CD14-positive monocyte (primary cell): Measurements from ENCODE around the gene HBQ1. TPM values are rescaled to one million over a fixed set of nuclear protein-coding genes. Genes with fewer than 3 reads are reported as not detected.
"Not testable (repeated sequence)": the region's sequence is repeated elsewhere in the genome, so short reads cannot be mapped to it uniquely, and the experiment has no call there.

ENCODE experiments used
- DNase-seq, 3 donors: peaks; one replicate each; pipeline ENCODE4 v3.0.0-alpha.2; 2011 to 2022
- H2AFZ ChIP-seq: 2 replicates; pipeline ENCODE4 v1.6.0; 2012; ENCODE audit warnings: mild to moderate bottlenecking, low read depth, low read length, inconsistent platforms; ENCODE audit not compliant: insufficient read depth, poor library complexity, severe bottlenecking
- H3K27ac ChIP-seq, 2 donors: 1 replicate in 1 of 2; 2 replicates in 1 of 2; pipeline ENCODE4 v1.5.1; 2012 to 2013; ENCODE audit warnings: low read length in 2 of 2, control low read depth in 1 of 2, inconsistent platforms in 1 of 2, low read depth in 1 of 2, mild to moderate bottlenecking in 1 of 2
- H3K27me3 ChIP-seq, 2 donors: one replicate each; pipeline versions ENCODE4 v1.6.0 to v1.6.1; 2011 to 2013; ENCODE audit warnings: low read length in 2 of 2; ENCODE audit not compliant: control insufficient read depth in 2 of 2, insufficient read depth in 2 of 2
- H3K36me3 ChIP-seq, 2 donors: replicated peaks in 1 of 2; 1 replicate in 1 of 2; 2 replicates in 1 of 2; pipeline versions ENCODE4 v1.5.1 to v1.6.1; 2012 to 2013; ENCODE audit warnings: low read length in 2 of 2, control low read depth in 1 of 2, inconsistent platforms in 1 of 2, mild to moderate bottlenecking in 1 of 2; ENCODE audit not compliant: insufficient read depth in 2 of 2, control insufficient read depth in 1 of 2
- H3K4me1 ChIP-seq, 2 donors: 1 replicate in 1 of 2; 2 replicates in 1 of 2; pipeline versions ENCODE4 v1.5.1 to v1.6.1; 2012 to 2013; ENCODE audit warnings: low read length in 2 of 2, control low read depth in 1 of 2, inconsistent platforms in 1 of 2, mild to moderate bottlenecking in 1 of 2, moderate library complexity in 1 of 2; ENCODE audit not compliant: insufficient read depth in 2 of 2, control insufficient read depth in 1 of 2
- H3K4me2 ChIP-seq: replicated peaks from 2 replicates; pipeline ENCODE3; 2012; ENCODE audit warnings: low read length, moderate library complexity, mild to moderate bottlenecking; ENCODE audit not compliant: poor library complexity, severe bottlenecking; ENCODE audit errors: extremely low read depth
- H3K4me3 ChIP-seq, 3 experiments: fragments of 200-600 bp in 1 of 3; sonication (generic) in 1 of 3; replicated peaks in 1 of 3; 1 replicate in 2 of 3; 2 replicates in 1 of 3; pipeline ENCODE4 v1.5.1; 2011 to 2013; ENCODE audit warnings: low read length in 3 of 3, mild to moderate bottlenecking in 3 of 3, control low read depth in 2 of 3, low read depth in 2 of 3, inconsistent platforms in 1 of 3, moderate library complexity in 1 of 3
- H3K79me2 ChIP-seq: 2 replicates; pipeline ENCODE4 v1.6.0; 2012; ENCODE audit warnings: mild to moderate bottlenecking, control low read depth, inconsistent platforms, low read length, moderate library complexity; ENCODE audit not compliant: insufficient read depth
- H3K9ac ChIP-seq: 2 replicates; pipeline ENCODE4 v1.6.0; 2017; ENCODE audit warnings: low read length, mild to moderate bottlenecking; ENCODE audit not compliant: insufficient read depth, poor library complexity, severe bottlenecking
- H3K9me3 ChIP-seq, 2 donors: replicated peaks in 1 of 2; 1 replicate in 1 of 2; 2 replicates in 1 of 2; pipeline versions ENCODE4 v1.5.1 to v1.6.1; 2012 to 2013; ENCODE audit warnings: low read length in 2 of 2, control low read depth in 1 of 2; ENCODE audit not compliant: control insufficient read depth in 1 of 2, insufficient read depth in 1 of 2
- H4K20me1 ChIP-seq: 2 replicates; pipeline ENCODE4 v1.6.0; 2012; ENCODE audit warnings: mild to moderate bottlenecking, low read length, control low read depth, moderate library complexity; ENCODE audit not compliant: insufficient read depth
- H3K27ac Mint-ChIP-seq, 7 donors: one replicate each; pipeline ENCODE4 v1.8.0; 2020; ENCODE audit warnings: mild to moderate bottlenecking in 7 of 7, mixed read lengths in 7 of 7, moderate library complexity in 6 of 7, inconsistent platforms in 2 of 7
- H3K27me3 Mint-ChIP-seq, 3 donors: one replicate each; pipeline ENCODE4 v1.8.0; 2021 to 2022; ENCODE audit warnings: low read depth in 3 of 3, mild to moderate bottlenecking in 3 of 3, mixed read lengths in 3 of 3, moderate library complexity in 3 of 3, inconsistent platforms in 1 of 3
- H3K36me3 Mint-ChIP-seq, 2 donors: one replicate each; pipeline ENCODE4 v1.8.0; 2020; ENCODE audit warnings: mixed read lengths in 2 of 2, inconsistent platforms in 1 of 2, mild to moderate bottlenecking in 1 of 2
- H3K4me1 Mint-ChIP-seq: one replicate; pipeline ENCODE4 v1.8.0; 2020; ENCODE audit warnings: mild to moderate bottlenecking, mixed read lengths
- H3K4me3 Mint-ChIP-seq, 2 donors: one replicate each; pipeline ENCODE4 v1.8.0; 2020; ENCODE audit warnings: mild to moderate bottlenecking in 2 of 2, mixed read lengths in 2 of 2, moderate library complexity in 1 of 2
- H3K9me3 Mint-ChIP-seq, 7 donors: one replicate each; pipeline ENCODE4 v1.8.0; 2020 to 2022; ENCODE audit warnings: mixed read lengths in 7 of 7, mild to moderate bottlenecking in 6 of 7, moderate library complexity in 6 of 7, inconsistent platforms in 2 of 7
- WGBS: methylation state at CpG from one replicate; pipeline ENCODE4 v1.1.5; 2013; ENCODE audit warnings: missing lambda C conversion rate; ENCODE audit not compliant: insufficient coverage; 5-methylcytosine and 5-hydroxymethylcytosine counted together
- intact Hi-C, 2 donors: fragments of 100-400 bp; cut with micrococcal nuclease; formaldehyde crosslinking; loops; one replicate each; pipeline versions ENCODE4 v1.15.0 to v1.15.1; 2023
- polyA plus RNA-seq, 3 donors: library from polyadenylated mRNA; depleted of rRNA in 1 of 3; unstranded in 2 of 3; stranded (reverse) in 1 of 3; fragments of 300-500 nt in 2 of 3; fragments of >200 nt in 1 of 3; fragmentation: Illumina TruSeq in 2 of 3; gene quantifications; 1 replicate in 2 of 3; 2 replicates in 1 of 3; pipeline ENCODE4 v1.2.3, GENCODE V29; 2012 to 2021
- TF ChIP-seq, protein P1 (sequence below): fragments of 200-600 bp; IDR thresholded peaks from one replicate; pipeline ENCODE4 v1.8.0; 2022; ENCODE audit warnings: antibody characterized with exemption, mild to moderate bottlenecking

HBQ1 gene
- polyA plus RNA-seq, 3 donors: not detected

DNA sequence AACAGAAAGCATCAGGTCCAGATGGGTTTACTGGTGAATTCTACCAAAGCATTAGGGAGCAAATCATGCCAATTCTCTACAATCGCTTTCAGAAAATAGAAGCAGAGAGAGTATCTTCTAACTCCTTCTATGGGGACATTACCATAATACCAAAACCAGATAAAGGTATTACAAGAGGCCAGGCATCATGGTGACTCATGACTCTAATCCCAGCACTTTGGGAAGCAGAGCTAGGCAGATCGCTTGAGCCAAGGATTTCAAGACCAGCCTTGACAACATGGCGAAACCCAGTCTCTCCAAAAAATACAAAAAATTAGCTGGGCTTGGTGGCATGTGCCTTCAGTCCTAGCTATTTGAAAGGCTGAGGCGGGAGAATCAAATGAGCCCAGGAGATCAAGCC is 23.0 kb downstream of the HBQ1 start:
- H3K9me3 Mint-ChIP-seq: no peaks in the 10 kb centered on the region
- Histone ChIP-seq H3K9me3 (no peaks in the 10 kb centered on the region), H3K27ac (no peak overlapping the region), H3K27me3 (no peaks in the 10 kb centered on the region), H3K79me2 (no peaks in the 10 kb centered on the region), H3K4me3 (no peak overlapping the region), H3K4me1 (no peaks in the 10 kb centered on the region), H4K20me1 (peaks cover under 1% of the 10 kb centered on the region), H3K36me3 (peaks cover 84 to 87% of the 10 kb centered on the region in 2 donors), H3K4me2 (no peak overlapping the region), H3K9ac (no peak overlapping the region), H2AFZ (no peak overlapping the region)
- H3K36me3 Mint-ChIP-seq: peaks cover 79 to 98% of the 10 kb centered on the region in 2 donors
- no peak for DNase-seq
- no peaks in the 10 kb centered on the region for H3K4me1 Mint-ChIP-seq
- H3K27ac Mint-ChIP-seq: no peak overlapping the region
- TF ChIP-seq, protein P1, sequence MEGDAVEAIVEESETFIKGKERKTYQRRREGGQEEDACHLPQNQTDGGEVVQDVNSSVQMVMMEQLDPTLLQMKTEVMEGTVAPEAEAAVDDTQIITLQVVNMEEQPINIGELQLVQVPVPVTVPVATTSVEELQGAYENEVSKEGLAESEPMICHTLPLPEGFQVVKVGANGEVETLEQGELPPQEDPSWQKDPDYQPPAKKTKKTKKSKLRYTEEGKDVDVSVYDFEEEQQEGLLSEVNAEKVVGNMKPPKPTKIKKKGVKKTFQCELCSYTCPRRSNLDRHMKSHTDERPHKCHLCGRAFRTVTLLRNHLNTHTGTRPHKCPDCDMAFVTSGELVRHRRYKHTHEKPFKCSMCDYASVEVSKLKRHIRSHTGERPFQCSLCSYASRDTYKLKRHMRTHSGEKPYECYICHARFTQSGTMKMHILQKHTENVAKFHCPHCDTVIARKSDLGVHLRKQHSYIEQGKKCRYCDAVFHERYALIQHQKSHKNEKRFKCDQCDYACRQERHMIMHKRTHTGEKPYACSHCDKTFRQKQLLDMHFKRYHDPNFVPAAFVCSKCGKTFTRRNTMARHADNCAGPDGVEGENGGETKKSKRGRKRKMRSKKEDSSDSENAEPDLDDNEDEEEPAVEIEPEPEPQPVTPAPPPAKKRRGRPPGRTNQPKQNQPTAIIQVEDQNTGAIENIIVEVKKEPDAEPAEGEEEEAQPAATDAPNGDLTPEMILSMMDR: no peak
- intact Hi-C loops: loop anchor here in 1 of 2 donors (5.0 kb wide), 1 partner anchor 84 kb away; no protein-coding TSS in a partner anchor
- WGBS: no CpG with 5 or more reads among the region's 4 CpGs
- no peak overlapping the region for H3K4me3 Mint-ChIP-seq
- no peaks in the 10 kb centered on the region for H3K27me3 Mint-ChIP-seq

DNA sequence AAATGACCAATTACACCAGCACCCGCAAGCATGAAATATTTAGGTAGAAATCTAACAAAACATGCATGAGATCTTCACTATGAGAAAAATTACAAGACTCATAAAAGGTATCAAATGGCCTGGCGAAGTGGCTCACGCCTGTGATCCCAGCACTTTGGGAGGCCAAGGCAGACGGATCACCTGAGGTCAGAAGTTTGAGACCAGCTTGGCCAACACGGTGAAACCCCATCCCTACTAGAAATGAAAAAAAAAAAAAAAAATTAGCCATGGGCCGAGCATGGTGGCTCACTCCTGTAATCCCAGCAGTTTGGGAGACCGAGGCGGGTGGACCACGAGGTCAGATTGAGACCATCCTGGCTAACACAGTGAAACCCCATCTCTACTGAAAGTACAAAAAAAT is 23.8 kb downstream of the HBQ1 start:
- not testable (repeated sequence) for H3K4me2 ChIP-seq, H3K27me3 ChIP-seq, H3K9ac ChIP-seq, H4K20me1 ChIP-seq, H3K9me3 Mint-ChIP-seq, H3K27ac ChIP-seq, H3K4me1 Mint-ChIP-seq, H3K4me1 ChIP-seq, H2AFZ ChIP-seq, H3K79me2 ChIP-seq, H3K4me3 ChIP-seq, H3K9me3 ChIP-seq, H3K4me3 Mint-ChIP-seq, H3K27me3 Mint-ChIP-seq, DNase-seq
- peaks cover 81 to 87% of the 10 kb centered on the region in 2 donors for H3K36me3 ChIP-seq
- 100% methylated on average over 7 of the region's 9 CpGs for WGBS
- peak overlapping the region in 2 of 7 donors; percentile 40 for H3K27ac Mint-ChIP-seq
- intact Hi-C loops: loop anchor here in 1 of 2 donors (5.0 kb wide), 1 partner anchor 83 kb away; no protein-coding TSS in a partner anchor
- peaks cover 77 to 98% of the 10 kb centered on the region in 2 donors for H3K36me3 Mint-ChIP-seq

DNA sequence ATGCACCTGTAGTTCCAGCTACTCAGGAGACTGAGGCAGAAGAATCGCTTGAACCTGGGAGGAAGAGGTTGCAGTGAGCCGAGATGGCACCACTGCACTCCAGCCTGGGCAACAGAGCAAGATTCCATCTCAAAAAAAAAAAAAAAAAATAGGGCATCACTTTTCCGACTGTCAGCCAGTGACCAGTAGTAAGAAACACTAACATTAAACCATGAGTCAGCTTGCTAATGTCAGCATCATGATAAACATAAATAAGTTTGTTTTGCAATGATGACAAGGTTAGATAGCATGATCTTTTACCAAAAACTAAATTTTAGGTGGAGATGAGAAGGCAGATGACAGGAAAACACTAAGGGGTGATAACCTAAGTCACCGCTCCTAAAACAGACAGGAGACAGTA is 29.1 kb downstream of the HBQ1 start:
- H3K4me3 ChIP-seq, H3K9ac ChIP-seq, intact Hi-C loops, H3K9me3 ChIP-seq, DNase-seq, H3K27ac ChIP-seq, H3K27me3 ChIP-seq, H3K4me1 Mint-ChIP-seq, H3K4me3 Mint-ChIP-seq, H3K9me3 Mint-ChIP-seq, H3K4me1 ChIP-seq, H3K27me3 Mint-ChIP-seq, H3K4me2 ChIP-seq, H2AFZ ChIP-seq: not testable (repeated sequence)
- no CpG with 5 or more reads among the region's 4 CpGs for WGBS
- Mint-ChIP-seq H3K27ac (peak overlapping the region in 1 of 7 donors; percentile 14), H3K36me3 (peaks cover 83 to 100% of the 10 kb centered on the region in 2 donors)
- Histone ChIP-seq H3K79me2 (peaks cover 11% of the 10 kb centered on the region), H3K36me3 (peaks cover 83 to 100% of the 10 kb centered on the region in 2 donors), H4K20me1 (peaks cover 54% of the 10 kb centered on the region)

DNA sequence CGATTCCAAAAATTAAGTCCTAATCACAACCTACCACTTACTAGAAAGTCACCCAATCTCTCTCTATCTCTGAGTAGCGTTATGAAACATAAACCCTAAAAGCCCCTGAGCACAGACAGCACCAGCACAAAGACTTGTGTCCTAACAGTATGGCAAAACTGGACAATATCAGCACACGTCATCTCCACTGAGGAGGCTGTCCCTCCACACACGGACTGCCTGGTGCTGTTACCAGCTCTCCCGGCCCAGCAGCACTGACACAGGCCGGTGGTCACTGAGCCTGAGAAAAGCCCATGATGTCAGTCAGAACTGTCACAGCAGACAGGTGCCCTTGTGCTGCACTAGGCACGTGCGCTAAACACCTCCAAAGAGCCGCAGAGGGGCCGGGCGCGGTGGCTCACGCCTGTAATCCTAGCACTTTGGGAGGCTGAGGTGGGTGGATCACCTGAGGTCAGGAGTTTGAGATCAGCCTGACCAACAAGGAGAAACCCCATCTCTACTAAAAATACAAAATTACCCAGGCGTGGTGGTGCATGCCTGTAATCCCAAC is 31.4 kb downstream of the HBQ1 start:
- Histone ChIP-seq H4K20me1 (peaks cover 63% of the 10 kb centered on the region), H3K79me2 (peaks cover 16% of the 10 kb centered on the region)

More for the DNA sequence above, 31.4 kb downstream of the HBQ1 start:
- peaks cover 74 to 100% of the 10 kb centered on the region in 2 donors for H3K36me3 ChIP-seq
- intact Hi-C loops, H3K4me1 Mint-ChIP-seq, H3K27ac ChIP-seq, H3K4me3 ChIP-seq, H3K4me3 Mint-ChIP-seq, DNase-seq, H3K9ac ChIP-seq, H3K9me3 Mint-ChIP-seq, H3K27me3 Mint-ChIP-seq, H3K27me3 ChIP-seq, H3K27ac Mint-ChIP-seq, H3K4me1 ChIP-seq, H3K4me2 ChIP-seq, H3K9me3 ChIP-seq, H2AFZ ChIP-seq: not testable (repeated sequence)
- H3K36me3 Mint-ChIP-seq: peaks cover 79 to 100% of the 10 kb centered on the region in 2 donors
- WGBS: 94% methylated on average over 7 of the region's 14 CpGs
